Measurements from ENCODE around the gene RRAS2. TPM values are rescaled to one million over a fixed set of nuclear protein-coding genes. Genes with fewer than 3 reads are reported as not detected.

RRAS2 gene
- total and polyA plus RNA-seq, 9 of the 15 experiments (the other 6 are each of a cell fraction or from before 2014, with no cell fraction given), result 9.4 to 47.5 (median 37.6) TPM

- TF ChIP-seq DEAF1 (CRISPR knock-in tag; IDR thresholded peaks at IDR 0.05), result no peak
- no peak for TF ChIP-seq ZNF445 (CRISPR knock-in tag; IDR thresholded peaks at IDR 0.05; ENCODE audit: low read depth)
- TF ChIP-seq ZNF395 (CRISPR knock-in tag; IDR thresholded peaks at IDR 0.05), result no peak
- TF ChIP-seq ZNF174 (CRISPR knock-in tag; IDR thresholded peaks at IDR 0.05), result no peak
- no peak for TF ChIP-seq NCOR1 (IDR thresholded peaks at IDR 0.05)
- no peak for TF ChIP-seq DIDO1 (tag; IDR thresholded peaks at IDR 0.05; ENCODE audit: low read depth)
- no peak for TF ChIP-seq PHTF2 (CRISPR knock-in tag; IDR thresholded peaks at IDR 0.05)
Measured at GRCh38 chr11:14309425-14310192, 49.4 kb downstream of the RRAS2 start (continued).
